Activated CD4-positive, alpha-beta T cell treated with anti-CD3 and anti-CD28 coated beads for 24 hours (primary cell): Measurements from ENCODE around the gene TAS2R41.

Experiments
- DNase-seq, 2 donors: peaks; one replicate each; pipeline ENCODE4 v3.0.0-alpha.2; 2020; ENCODE audit warnings: low read depth in 2 of 2

Gene TAS2R41

GRCh38 chr7:143493751-143494150 is 16.1 kb downstream of the TAS2R41 start:
- no peak for DNase-seq

DNA sequence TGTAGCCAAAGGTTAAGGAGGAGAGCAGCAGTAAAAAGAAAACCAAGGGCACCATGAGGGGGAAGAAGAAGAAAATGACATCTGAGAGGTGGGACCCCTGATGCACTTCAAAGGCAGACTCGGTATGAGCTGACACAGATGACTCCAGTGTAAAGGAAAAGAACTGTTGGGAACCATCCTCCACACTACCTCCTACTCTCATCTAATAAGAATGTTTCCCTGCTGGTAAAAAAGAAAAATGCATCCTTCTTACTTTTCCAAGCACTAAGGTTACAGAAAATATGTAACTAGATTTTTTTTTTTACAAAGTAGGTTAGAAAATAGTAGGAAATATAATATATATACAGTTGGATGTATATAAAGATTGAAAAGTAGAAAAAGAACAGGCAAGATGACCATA is 16.9 kb downstream of the TAS2R41 start:
- no peak for DNase-seq

DNA sequence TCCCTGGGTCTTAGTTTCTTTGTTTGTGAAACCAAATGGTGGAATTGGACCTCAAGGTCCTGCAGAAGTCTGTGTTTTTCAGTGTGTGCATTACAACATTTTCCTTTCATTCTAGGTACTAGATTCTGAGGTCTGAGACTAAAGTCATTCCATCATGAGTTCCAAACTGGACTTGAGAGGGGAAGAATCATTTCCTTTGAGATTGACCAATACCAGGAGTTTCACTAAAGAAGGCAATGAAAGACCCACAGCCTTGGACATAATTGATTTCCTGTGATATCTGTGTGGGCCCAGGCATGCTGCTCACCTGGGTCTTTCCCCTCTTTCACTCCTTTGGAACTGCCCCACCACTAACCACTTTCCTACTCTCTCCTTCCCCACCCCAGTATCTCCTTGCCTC is 18.2 kb downstream of the TAS2R41 start:
- no peak for DNase-seq

DNA sequence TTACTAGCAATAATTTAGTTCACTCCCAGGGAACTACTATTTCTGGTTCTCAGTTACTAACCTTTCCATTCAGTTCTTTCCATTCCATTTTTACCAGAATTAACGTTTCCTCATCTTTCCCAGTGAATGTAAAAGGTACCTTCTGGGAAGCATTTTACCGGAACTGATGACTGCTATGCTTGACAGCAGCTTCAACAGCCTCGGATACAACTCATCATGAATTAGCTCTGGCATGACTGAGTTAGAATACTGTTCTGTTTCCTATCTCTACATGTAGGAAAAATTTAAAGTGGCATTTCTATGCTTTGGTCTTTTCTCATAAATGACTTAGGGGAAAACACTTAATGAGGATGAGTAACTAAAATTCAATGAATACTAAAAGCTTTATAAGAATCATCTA is 18.6 kb downstream of the TAS2R41 start:
- no peak for DNase-seq

DNA sequence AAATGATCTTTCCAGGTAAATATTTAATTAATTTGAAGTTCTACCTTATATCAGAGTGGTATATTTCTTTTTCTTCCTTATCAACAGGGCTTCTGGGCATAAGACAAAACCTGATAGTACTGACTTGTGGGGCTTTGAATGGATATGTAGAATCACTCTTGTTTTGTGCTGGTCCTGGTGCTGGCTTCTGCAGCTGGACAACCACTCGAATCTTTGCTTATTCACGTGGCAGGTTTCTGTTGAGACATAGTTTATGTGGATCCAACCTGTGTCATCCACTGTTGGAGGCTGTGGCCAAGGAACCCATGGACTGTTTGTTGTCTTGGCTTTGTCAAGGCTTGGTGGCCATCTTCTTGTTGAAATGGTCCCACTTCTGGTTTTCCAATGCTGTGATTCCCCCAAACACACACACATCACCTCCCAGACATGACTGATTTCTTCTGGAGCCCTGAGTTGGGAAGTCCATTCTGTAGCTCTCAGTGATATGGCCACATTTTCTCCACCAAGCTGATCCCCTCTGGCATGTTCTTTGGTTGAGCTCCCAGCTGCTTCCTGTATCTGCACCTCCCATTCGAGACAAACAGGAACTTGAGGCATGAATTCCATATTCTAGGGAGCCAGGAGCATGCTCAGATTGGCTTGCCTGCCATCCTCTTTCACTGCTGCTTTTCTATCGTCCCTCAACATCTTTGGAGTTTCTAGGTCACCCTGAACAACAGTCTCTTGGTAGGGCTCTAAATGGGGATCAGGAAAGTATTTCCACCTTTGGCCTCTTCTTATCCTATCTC is 19.5 kb downstream of the TAS2R41 start:
- no peak for DNase-seq

- no peak for DNase-seq
Measured at GRCh38 chr7:143499246-143499645, 21.6 kb downstream of the TAS2R41 start.

- no peak for DNase-seq
Measured at GRCh38 chr7:143499743-143500348, 22.2 kb downstream of the TAS2R41 start.

GRCh38 chr7:143503261-143503660 is 25.6 kb downstream of the TAS2R41 start:
- no peak for DNase-seq

- no peak for DNase-seq
Measured at GRCh38 chr7:143504215-143504936, 26.7 kb downstream of the TAS2R41 start.

DNA sequence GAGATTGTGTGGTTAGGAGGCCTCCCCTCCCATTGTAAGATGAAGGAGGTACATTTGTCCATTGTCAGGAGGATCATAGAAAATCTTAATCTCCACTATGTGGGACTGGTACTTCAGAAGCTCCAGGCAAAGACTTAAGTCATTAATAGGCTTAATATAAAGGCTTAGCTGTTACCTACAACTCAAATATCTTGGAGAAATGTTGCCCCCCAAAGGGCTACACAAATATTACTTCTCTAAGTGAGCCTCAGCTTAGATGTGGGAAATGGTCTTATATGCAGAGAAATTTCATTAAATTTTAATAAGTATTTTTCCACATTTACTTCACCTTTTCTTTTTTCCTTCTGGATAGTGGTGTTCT is 27.2 kb downstream of the TAS2R41 start:
- no peak for DNase-seq

DNA sequence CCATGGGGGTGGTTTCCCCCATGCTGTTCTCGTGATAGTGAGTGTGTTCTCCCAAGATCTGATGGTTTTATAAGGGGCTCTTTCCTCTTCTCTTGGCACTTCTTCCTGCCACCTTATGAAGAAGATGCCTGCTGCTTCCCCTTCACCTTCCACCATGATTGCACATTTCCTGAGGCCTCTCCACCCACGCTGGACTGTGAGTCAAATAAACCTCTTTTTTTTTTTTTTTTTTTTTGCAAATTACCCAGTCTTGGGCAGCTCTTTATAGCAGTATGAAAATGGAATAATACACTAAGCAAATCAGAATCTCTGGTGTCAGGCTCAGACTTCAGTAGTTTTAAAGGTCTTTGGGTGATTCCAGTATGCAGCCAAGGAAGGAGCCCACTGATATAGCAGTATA is 28.2 kb downstream of the TAS2R41 start:
- no peak for DNase-seq

- DNase-seq = no peak
Measured at GRCh38 chr7:143507094-143507518, 29.4 kb downstream of the TAS2R41 start.

GRCh38 chr7:143507534-143508055 is 29.9 kb downstream of the TAS2R41 start:
- DNase-seq = no peak

DNA sequence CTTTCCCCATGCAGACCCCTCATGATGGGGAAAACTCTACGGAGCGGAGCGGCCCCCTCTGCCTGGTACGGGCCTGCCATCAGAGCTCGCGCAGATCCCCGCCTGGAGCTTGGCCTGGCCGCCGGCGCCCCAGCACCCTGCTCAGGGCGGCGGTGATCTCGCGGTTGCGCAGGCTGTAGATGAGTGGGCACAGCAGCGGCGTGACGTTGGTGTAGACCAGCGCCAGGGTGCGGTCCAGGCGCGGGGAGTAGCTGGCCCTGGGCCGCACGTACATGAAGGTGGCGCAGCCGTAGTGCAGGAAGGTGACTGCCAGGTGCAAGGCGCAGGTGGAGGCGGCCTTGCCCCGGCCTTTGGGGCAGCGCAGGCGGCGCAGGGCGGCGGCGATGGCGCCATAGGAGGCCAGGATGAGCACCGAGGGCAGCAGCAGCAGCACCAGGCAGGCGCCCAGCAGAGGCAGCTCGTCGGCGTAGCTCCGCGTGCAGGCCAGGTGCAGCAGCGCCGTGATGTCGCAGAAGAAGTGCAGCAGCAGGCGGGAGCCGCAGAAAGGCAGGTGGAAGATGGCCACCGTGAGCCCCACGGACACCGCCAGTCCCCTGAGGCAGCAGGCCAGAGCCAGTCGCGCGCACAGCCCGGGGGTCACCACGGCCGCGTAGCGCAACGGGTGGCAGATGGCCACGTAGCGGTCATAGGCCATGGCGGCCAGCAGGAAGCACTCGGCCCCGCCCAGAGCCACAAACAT is 33.4 kb downstream of the TAS2R41 start:
- DNase-seq = no peak

DNA sequence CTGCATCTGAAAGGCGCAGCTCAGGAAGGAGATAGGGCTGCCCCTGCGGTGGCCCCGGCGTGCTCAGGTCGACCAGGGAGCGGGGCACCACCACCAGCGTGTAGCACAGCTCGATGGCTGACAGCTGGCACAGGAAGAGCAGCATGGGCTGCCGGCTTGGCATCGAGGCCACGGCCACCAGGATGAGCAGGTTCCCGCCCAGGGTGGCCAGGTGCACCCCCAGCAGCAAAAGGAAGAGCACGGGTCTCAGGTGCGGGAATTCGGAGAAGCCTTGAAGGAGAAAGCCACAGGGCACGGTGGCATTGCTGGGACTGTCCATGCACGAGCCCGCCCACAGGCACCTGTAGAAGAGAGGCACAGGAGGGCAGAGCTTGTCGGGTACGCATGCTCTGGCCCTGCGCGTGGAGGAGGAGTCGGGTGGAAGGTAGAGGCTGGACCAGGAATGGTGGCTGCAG is 33.9 kb downstream of the TAS2R41 start:
- DNase-seq = no peak

GRCh38 chr7:143512488-143513340 is 35.0 kb downstream of the TAS2R41 start:
- no peak for DNase-seq

DNA sequence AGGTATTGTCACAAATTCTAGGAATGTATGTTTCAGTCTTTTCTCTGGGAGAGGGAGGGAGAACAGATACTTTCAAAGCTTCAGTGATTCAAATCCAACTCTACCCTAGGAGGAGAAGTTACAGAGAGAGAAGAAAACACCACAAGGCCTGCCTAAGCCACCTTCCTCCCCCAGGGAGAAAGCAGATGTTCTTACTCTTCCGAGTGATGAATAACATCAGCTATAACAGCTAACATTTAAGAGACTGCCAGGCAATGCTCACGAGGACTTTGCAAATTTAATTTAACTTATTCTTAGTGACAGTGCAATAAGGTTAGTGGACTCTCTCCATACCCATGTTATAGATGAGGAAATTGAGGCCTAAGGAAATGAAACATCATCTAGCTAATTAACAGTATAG is 36.8 kb downstream of the TAS2R41 start:
- DNase-seq = no peak

- DNase-seq = no peak
Measured at GRCh38 chr7:143514995-143515735, 37.5 kb downstream of the TAS2R41 start.

DNA sequence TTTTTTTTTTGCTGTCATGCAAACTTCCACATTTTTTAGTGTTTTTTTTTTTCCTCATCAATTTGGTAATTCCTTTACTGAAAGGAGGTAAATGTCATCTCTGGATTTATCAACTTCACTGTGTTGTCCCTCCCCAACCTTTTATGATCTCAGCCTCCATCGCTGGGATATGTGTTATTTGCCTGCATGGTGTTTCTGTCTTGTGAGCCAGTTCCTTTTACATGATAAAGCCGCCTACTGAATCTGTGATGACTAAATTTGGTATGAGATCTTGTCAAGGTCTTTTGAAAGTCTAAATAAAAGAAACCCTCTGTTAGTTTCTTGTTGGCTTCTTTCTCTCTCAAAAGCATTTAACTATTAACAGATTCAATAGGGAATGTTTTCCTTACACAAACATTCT is 39.3 kb downstream of the TAS2R41 start:
- DNase-seq = no peak

- no peak for DNase-seq
Measured at GRCh38 chr7:143518521-143518920, 40.8 kb downstream of the TAS2R41 start.
